ENCODE results near the gene BMP10. TPM values are rescaled to one million over a fixed set of nuclear protein-coding genes. Genes with fewer than 3 reads are reported as not detected.

The BMP10 gene
- total and polyA plus RNA-seq, 2 of the 8 experiments (the other 6 are each of a cell fraction or from before 2014, with no cell fraction given), result not detected

DNA sequence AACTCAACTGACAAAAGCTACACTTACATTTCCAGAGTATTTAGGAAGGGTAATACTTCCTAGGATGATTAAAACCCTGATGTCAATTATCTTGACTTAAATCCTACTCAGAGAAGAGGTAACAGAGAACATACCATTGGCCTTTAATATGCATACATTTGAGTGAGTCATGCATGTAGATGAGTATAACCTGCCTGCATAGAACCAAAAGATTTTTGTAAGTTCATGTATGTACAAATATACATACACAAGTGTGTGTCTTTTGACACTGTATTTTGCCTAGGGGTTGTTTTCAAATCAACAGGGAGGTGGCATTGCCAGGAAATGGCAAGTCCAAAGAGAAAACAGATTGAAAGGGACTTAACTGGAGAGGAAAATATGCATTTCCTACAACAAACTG, 6.1 kb downstream of the BMP10 start:
- no peak overlapping the region for H3K4ac ChIP-seq (replicated peaks; ENCODE audit: insufficient read length, low read depth, low read length)
- H4K91ac ChIP-seq (replicated peaks; ENCODE audit: insufficient read length, low read length), result no peak overlapping the region
- H2BK120ac ChIP-seq (replicated peaks; ENCODE audit: low read depth, low read length), result no peak overlapping the region
- POLR2A ChIA-PET (ENCODE audit: partially characterized antibody), result no interaction called here
- H2AK5ac ChIP-seq (ENCODE audit: low read depth, low read length), result no peak overlapping the region
- H3K4me1 ChIP-seq (replicated peaks in 1 of 4; ENCODE audit: control insufficient read depth in 3 of 4, insufficient read depth in 4 of 4, low read length in 3 of 4), result no peaks in the 10 kb centered on the region
- no peak overlapping the region for H2BK12ac ChIP-seq (ENCODE audit: low read depth, low read length)
- DNase-seq (ENCODE audit: low read depth in 1 of 2, low spot score in 2 of 2) (no peak), FAIRE-seq (no peak)
- no peak overlapping the region for H4K5ac ChIP-seq (ENCODE audit: insufficient read length, low read depth, low read length)
- no peak overlapping the region for H3K4me2 ChIP-seq (ENCODE audit: insufficient read depth in 1 of 2, low read depth in 2 of 2, low read length in 2 of 2)
- no peak overlapping the region for H3K14ac ChIP-seq (ENCODE audit: insufficient read length)
- H2AFZ ChIP-seq (ENCODE audit: low read length), result no peak overlapping the region
- H3K56ac ChIP-seq (replicated peaks; ENCODE audit: insufficient read length, low read depth, low read length), result no peak overlapping the region
- H3K4me3 ChIP-seq (ENCODE audit: extremely low read depth in 1 of 4, insufficient read depth in 2 of 4, low read depth in 3 of 4, low read length in 4 of 4), result no peak overlapping the region
- no peak overlapping the region for H4K8ac ChIP-seq (ENCODE audit: extremely low read depth, insufficient read depth, low read length)
- H2BK15ac ChIP-seq (ENCODE audit: low read length), result no peak overlapping the region
- no peak for TF ChIP-seq POLR2A (IDR thresholded peaks at IDR 0.05; ENCODE audit: control extremely low read depth in 1 of 2, low read depth in 2 of 2, low read length in 2 of 2)
- no peaks in the 10 kb centered on the region for H3K27me3 ChIP-seq (replicated peaks in 1 of 4; ENCODE audit: control insufficient read depth in 3 of 4, extremely low read depth in 1 of 4, insufficient read depth in 3 of 4, low read length in 3 of 4)
- H3K27ac ChIP-seq (ENCODE audit: low read depth, low read length), result no peak overlapping the region
- no peaks in the 10 kb centered on the region for H3K79me1 ChIP-seq (ENCODE audit: low read depth, low read length)
- H2BK5ac ChIP-seq (ENCODE audit: low read depth, low read length), result no peak overlapping the region
- no peaks in the 10 kb centered on the region for H3K36me3 ChIP-seq (ENCODE audit: control insufficient read depth in 2 of 4, insufficient read depth in 4 of 4, low read length in 3 of 4)
- H2BK20ac ChIP-seq (ENCODE audit: low read length), result no peak overlapping the region
- no peak overlapping the region for H3K23ac ChIP-seq (ENCODE audit: insufficient read length)
- H3K18ac ChIP-seq (ENCODE audit: extremely low read depth, low read length), result no peak overlapping the region
- H3K79me2 ChIP-seq (ENCODE audit: control insufficient read depth in 1 of 2, insufficient read depth in 2 of 2, low read length in 2 of 2), result no peaks in the 10 kb centered on the region
- H3K9ac ChIP-seq (replicated peaks in 1 of 4; ENCODE audit: extremely low read depth in 1 of 4, low read depth in 3 of 4, low read length in 3 of 4), result no peak overlapping the region
- CTCF ChIA-PET (ENCODE audit: partially characterized antibody), result interaction anchor here (1.0 kb wide), 1 partner anchor 44 kb away, joined by 3 read pairs; no protein-coding TSS in a partner anchor
- H3K23me2 ChIP-seq (ENCODE audit: low read depth, low read length), result no peaks in the 10 kb centered on the region
- H3K9me3 ChIP-seq (ENCODE audit: insufficient read depth in 2 of 2, low read depth in 1 of 2, low read length in 1 of 2), result no peaks in the 10 kb centered on the region
- no peaks in the 10 kb centered on the region for H4K20me1 ChIP-seq (replicated peaks in 1 of 2; ENCODE audit: control insufficient read depth in 1 of 2, insufficient read depth in 2 of 2, low read length in 2 of 2)
